Mammary epithelial cell (primary cell): ENCODE data around the gene APBB3.

ENCODE experiments used
- EZH2 ChIP-seq: IDR thresholded peaks from 2 replicates; pipeline ENCODE4 v1.6.1; 2012; ENCODE audit warnings: low read length, inconsistent platforms, borderline replicate concordance
- TF ChIP-seq, protein P1 (sequence below), 2 donors: IDR thresholded peaks in 1 of 2; conservative IDR thresholded peaks in 1 of 2; 2 replicates each; pipeline ENCODE4 v1.5.1; 2011 to 2012; ENCODE audit warnings: inconsistent platforms in 2 of 2, low read length in 2 of 2, mild to moderate bottlenecking in 2 of 2, control low read depth in 1 of 2, low read depth in 1 of 2; ENCODE audit not compliant: insufficient read depth in 1 of 2; ENCODE audit errors: extremely low read depth in 1 of 2

DNA sequence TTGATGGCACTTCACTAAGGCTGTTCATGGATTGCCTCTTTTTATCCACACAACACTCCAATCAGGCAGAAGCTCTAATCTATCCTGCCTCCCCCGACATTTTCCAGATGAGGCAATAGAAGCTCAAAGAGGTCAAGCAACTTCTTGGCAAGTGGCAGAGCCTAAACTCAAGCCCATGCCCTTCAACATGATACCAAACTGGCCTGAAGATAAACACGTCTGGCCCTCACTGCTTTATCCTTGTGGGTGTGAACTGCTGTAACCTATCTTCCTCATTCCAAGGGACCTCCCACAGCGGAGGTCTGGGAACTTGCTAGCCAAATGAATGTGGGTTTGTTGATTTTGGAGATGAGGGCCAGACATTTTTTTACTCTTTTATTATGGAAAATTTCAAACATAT, 9.8 kb upstream of the APBB3 start:
- TF ChIP-seq, protein P1, sequence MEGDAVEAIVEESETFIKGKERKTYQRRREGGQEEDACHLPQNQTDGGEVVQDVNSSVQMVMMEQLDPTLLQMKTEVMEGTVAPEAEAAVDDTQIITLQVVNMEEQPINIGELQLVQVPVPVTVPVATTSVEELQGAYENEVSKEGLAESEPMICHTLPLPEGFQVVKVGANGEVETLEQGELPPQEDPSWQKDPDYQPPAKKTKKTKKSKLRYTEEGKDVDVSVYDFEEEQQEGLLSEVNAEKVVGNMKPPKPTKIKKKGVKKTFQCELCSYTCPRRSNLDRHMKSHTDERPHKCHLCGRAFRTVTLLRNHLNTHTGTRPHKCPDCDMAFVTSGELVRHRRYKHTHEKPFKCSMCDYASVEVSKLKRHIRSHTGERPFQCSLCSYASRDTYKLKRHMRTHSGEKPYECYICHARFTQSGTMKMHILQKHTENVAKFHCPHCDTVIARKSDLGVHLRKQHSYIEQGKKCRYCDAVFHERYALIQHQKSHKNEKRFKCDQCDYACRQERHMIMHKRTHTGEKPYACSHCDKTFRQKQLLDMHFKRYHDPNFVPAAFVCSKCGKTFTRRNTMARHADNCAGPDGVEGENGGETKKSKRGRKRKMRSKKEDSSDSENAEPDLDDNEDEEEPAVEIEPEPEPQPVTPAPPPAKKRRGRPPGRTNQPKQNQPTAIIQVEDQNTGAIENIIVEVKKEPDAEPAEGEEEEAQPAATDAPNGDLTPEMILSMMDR (conservative IDR thresholded peaks at IDR 0.05 in 1 of 2, IDR thresholded peaks at IDR 0.05 in 1 of 2; ENCODE audit: extremely low read depth in 1 of 2, insufficient read depth in 1 of 2, low read depth in 1 of 2, low read length in 2 of 2): no peak
- no peak for TF ChIP-seq EZH2
